ENCODE results near the gene RPL3.
"Not testable (repeated sequence)": the region's sequence is repeated elsewhere in the genome, so short reads cannot be mapped to it uniquely, and the experiment has no call there.

The RPL3 gene

DNA sequence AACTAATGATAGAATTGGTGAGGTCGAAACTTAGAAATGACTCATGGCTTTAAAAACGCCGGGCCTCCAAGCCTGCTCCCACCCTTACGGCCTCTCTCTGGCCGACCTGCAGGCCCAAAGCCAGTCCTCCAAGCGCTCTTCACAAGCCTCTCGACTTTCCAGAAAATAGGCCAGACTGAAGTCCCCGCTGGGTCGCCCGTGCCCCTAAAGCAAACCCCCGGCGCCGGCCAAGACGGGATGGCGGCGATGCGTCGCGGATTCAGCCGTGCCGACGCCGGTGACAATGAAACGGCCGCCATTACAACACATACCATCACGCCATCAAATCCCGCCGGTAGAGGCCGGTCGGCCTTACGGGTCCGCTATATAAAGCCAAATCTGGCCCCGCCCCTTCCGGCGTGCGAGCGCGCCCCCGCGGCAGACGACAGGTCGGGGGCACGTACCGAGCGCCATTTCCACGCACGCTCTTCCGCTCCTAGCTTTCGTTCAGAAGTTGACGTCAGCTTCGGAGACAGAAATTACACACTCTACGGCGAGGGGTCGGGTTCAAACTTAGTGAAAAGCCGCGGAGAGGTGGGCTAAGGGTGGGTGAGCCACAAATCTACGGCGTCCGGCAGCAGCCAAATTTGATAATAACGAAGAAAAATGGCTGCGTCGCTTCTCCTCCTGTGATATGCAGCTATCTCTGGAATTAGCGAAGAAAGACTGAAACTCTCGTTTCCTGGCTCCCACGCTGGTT is at the start of gene RPL3:
RPL3 (minus strand) TSS at position 340 of the 739 bp plus-strand sequence; CDS start at position 314, 26 bp downstream.
- peak; percentile 87 for DNase-seq

DNA sequence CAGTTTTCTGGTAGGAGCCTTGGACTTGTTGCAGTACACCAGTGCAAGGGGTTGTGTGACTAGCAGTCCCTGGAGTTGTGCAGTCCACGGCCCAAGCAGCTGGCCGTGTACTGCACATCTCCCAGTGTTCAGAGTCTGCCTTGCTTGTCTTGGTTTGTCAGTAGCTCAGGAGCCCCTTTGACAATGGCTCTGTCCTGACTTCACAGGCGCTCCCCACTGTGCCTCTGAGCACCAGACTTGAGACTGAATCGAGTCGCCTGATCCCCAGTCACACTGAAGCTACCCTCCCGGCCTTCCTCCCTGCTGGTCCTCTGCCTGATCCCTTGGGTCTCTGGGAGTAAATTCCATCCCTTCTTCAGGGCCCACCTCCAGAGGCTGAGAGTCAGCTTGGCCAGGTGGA is 49.8 kb upstream of the RPL3 start:
- no peak for DNase-seq

- no peak for DNase-seq
These were observed 49.1 kb upstream of the RPL3 start for GRCh38 chr22:39368461-39368911.

GRCh38 chr22:39367035-39367434 is 47.6 kb upstream of the RPL3 start:
- DNase-seq, result no peak

- DNase-seq, result no peak
These were observed 46.0 kb upstream of the RPL3 start for GRCh38 chr22:39365492-39365780.

DNA sequence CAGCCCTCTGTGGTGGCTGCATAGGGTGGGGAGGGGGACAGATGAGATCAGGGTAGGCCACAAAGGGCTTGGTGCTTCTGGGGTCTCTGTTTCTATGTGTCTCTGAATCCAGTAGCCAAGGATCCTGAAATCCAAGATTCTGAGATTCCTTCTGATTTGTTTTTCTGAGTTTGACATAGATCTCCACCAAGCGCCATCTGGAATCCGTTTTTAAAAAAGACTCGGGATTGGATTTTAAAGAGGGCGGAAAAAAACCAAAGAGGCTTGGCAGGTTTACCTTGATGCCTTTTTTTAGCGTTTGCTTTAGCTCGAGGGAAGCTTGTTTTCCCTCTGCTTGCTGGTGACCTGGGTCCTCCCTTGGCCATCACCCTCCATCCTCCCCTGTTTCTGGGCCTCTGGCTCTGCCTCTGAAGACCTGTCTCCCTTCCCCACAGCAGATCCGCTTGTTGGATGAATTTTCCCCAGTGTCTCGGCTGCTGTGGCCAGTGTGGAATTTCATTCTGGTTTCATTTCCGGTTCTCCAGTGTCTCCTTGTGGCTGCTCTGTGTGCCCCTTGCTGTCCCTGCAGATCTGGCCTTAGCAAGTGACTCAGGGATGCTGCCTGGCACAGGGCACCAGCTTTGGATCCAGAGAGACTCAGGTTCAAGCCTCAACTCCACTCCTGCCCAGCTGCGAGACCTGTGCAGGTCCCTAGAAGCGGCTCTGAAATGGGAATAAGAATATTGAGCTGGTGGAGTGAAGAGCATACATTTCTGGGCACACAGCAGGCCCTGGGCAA is 45.5 kb upstream of the RPL3 start:
- no peak for DNase-seq

DNA sequence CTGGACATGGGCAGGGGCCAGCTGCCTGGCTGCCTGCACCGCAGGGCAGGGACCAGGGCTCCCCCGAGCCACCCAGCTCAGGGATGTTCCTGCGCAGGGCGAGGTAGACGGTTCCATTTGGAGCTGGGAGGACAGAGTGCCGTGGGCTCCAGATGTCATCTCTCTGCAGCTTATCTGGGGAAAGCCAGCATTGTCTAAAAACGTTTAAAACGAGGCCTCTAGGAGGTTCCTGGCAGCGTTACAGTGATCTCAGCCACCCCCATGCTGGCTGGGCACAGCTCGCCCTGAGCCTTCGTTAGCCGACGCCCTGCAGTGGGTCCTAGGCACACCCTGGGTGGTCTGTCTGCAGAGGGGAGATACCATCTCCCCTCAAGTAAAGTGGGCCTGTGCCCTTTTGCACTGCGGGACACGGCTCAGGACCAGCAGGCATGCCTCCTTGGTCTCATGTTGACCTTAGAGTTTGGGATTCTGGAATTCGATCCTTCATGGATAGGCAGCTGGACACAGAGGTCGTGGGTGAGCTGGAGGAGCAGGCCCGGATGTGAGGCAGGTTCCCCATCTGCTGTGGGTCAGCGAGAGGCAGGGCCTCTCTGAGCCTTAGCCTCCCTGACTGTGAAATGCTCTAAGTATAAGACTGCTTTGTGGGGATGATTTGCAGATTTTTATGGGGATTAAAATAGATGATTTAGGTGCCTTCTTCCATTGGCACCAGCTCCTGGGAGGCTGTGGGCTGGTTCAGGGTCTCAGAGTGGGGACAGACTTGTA is 44.5 kb upstream of the RPL3 start:
- DNase-seq, result no peak

DNA sequence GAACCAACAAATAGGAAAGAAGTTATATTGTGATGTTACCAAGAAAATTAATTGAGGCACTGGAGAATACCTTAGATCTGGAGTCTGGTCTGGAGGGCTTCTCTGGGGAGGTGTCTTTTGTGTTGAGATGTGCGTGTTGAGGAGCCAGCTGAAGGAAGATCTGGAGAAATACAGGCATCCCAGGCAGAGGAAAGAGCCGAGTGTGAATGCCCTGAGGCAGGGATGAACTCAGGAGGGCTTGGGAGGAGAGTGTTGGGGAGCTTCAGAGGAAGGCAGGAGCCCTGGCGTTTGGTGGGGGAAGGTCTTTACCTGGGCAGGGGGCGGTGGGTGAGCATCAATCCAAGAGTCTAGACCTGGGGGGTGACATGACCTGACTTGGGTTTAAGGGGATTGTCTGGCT is 43.5 kb upstream of the RPL3 start:
- no peak for DNase-seq

- no peak for DNase-seq
These were observed 42.8 kb upstream of the RPL3 start for GRCh38 chr22:39362271-39362670.

GRCh38 chr22:39361496-39361895 is 42.1 kb upstream of the RPL3 start:
- no peak for DNase-seq

GRCh38 chr22:39360674-39361413 is 41.4 kb upstream of the RPL3 start:
- DNase-seq, result no peak

DNA sequence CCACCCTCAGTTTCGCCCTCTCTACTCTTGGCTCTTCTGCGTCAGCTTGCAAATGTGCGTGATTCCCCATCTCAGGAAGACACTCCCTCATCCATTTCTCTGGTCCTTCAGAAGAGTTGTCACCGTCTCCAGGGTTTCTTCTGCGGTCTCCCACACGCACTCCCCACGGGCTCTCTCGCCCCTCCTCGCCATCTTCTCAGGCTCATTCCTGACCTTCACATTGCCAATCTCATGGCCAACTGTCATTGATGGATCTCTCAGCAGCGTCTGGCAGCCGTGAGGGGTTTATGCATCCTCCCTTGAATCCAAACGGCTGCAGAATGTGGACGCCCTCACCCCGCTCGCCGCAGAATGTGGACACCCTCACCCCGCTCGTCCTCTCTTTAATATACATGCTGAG is 40.8 kb upstream of the RPL3 start:
- DNase-seq, result no peak

DNA sequence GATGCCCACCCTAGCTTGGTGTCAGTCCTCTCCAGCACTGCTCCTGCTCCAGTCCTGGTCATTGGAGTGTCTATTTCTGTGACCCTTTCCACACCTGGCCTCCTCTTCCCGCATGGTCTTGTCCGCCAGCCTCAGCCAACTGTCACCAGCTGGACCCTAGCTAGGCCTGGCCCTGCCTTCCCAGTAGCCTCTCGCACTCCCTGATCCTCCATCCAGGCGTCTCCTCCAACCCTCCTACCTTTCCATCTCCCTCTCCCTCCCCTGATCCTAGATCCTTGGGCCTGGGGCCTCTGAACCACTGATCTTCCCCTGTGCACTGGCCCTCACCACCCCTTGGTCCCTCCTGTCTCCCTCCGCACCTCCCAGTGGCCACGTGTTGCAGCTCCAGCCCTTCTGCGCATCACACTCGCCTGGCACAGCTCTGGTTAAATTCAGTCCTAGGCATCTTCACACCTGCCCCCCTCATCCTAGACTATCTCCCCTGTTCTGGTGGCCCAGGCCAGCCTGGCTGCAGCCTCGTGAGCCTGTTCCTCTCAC is 40.3 kb upstream of the RPL3 start:
- DNase-seq, result no peak

DNA sequence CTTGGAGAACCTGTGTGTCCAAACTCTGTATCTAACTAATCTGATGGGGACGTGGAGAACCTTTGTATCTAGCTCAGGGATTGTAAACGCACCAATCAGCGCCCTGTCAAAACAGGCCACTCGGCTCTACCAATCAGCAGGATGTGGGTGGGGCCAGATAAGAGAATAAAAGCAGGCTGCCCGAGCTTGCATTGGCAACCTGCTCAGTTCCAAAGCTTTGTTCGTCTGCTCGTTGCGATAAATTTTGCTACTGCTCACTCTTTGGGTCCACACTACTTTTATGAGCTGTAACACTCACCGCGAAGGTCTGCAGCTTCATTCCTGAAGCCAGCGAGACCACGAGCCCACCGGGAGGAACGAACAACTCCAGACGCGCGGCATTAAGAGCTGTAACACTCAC is 38.8 kb upstream of the RPL3 start:
- not testable (repeated sequence) for DNase-seq

DNA sequence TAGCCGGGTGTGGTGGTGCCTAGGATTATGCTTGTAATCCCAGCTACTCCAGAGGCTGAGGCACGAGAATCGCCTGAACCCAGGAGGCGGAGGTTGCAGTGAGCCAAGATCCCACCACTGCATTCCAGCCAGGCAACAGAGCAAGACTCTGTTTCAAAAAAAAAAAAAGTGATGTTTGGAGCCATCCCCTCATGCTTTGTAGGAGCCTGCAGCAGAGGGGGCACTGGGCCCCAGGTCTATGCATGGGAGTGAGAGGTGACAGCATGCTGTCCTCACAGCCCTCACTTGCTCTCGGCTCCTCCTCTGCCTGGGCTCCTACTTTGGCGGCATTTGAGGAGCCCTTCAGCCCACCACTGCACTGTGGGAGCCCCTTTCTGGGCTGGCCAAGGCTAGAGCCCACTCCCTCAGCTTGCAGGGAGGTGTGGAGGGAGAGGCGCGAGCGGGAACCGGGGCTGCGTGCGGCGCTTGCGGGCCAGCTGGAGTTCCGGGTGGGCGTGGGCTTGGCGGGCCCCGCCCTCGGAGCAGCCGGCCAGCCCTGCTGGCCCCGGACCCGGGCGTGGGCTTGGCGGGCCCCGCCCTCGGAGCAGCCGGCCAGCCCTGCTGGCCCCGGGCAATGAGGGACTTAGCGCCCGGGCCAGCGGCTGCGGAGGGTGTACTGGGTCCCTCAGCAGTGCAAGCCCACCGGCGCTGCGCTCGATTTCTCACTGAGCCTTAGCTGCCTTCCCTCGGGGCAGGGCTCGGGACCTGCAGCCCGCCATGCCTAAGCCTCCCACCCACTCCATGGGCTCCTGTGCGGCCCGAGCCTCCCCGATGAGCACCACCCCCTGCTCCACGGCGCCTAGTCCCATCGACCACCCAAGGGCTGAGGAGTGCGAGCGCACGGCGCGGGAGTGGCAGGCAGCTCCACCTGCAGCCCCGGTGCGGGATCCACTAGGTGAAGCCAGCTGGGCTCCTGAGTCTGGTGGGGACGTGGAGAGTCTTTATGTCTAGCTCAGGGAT is 38.0 kb upstream of the RPL3 start:
- DNase-seq, result not testable (repeated sequence)

GRCh38 chr22:39356464-39356863 is 37.0 kb upstream of the RPL3 start:
- no peak for DNase-seq

DNA sequence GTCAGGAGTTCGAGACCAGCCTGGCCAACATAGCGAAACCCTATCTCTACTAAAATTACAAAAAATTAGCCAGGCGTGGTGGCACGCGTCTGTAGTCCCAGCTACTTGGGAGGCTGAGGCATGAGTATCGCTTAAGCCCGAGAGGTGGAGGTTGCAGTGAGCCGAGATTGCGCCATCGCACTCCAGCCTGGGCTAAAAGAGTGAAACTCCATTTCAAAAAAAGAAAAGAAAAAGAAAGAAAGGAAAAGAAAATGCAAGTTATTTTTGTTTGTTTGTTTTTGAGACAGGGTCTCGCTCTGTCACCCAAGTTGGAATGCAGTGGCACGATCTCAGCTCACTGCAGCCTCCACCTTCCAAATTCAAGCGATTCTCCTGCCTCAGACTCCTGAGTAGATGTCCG is 36.4 kb upstream of the RPL3 start:
- not testable (repeated sequence) for DNase-seq

- DNase-seq, result no peak
These were observed 35.7 kb upstream of the RPL3 start for GRCh38 chr22:39355080-39355479.

DNA sequence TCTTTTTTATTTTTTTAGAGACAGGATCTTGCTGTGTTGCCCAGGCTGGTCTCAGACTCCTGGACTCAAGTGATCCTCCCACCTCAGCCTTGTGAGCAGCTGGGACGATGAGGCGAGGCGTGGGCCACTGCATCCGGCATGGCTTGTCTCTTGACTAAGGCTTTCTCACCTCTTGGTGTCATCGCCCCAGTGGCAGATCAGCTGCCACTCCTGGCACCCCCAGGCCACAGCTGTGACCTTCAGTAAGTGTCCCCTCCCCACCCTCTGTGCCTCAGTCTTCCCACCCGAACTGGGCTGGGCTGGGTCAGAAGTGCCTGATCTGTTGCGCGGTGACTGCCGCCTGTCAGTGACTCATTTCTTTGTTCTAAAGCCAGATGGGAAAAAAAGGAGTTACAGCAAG is 33.9 kb upstream of the RPL3 start:
- DNase-seq, result no peak

DNA sequence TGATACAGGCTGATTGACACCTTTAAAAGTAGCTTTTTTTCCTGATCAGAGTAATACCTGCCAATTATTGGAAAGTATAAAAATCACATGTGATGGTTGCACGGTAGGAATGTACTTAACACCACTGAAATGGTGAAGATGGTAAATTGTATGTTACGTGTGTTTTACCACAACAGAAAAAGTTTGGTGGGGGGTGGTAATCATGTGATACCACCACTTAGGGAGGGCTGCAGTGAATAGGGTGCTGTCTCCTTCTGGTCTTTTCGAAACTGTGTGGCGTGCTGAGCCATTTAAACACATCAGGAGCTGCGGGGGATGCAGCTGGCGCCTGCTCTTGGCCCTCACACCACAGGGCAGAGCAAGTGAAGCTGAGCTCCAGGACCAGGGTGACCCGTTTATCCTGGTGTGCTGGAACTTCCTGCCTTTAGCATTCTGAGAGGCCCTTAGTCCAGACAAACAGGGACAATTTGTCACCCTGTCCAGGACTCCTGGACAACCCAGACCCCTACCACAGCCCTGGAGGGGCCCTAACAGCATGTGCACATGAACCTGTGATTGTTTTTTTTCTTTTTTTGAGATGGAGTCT is 33.0 kb upstream of the RPL3 start:
- no peak for DNase-seq

GRCh38 chr22:39351689-39352214 is 32.3 kb upstream of the RPL3 start:
- no peak for DNase-seq
